AG04450 (cell line): ENCODE results near the gene TSN. TPM values are rescaled to one million over a fixed set of nuclear protein-coding genes. Genes with fewer than 3 reads are reported as not detected.

Source experiments
- polyA plus RNA-seq: library from polyadenylated mRNA; depleted of rRNA; stranded (reverse); fragments of >200 nt; gene quantifications from 2 replicates; pipeline ENCODE4 v1.2.3, GENCODE V29; 2011; rRNA removed

Gene TSN
- polyA plus RNA-seq, 1 experiment = 77.3 TPM

Other genes with a start within 250 kb of the TSN start
- gene RNU4ATAC, start 224.8 kb upstream of the TSN start, polyA plus RNA-seq = not detected in 2 replicates
- gene CLASP1, start 106.2 kb upstream of the TSN start, polyA plus RNA-seq = 12.8 and 18.7 TPM in 2 replicates
- 34.1 and 52.8 TPM in 2 replicates for gene NIFK, start 18.8 kb upstream of the TSN start, polyA plus RNA-seq